GM18870 (cell line): Measurements from ENCODE around the gene MRC2.

ENCODE experiments used
- ATAC-seq: cut with Tn5 transposase; IDR thresholded peaks from one replicate; pipeline ENCODE4 v1.9.1; 2021; ENCODE audit warnings: moderate library complexity; ENCODE audit not compliant: unreplicated experiment

MRC2 gene

DNA sequence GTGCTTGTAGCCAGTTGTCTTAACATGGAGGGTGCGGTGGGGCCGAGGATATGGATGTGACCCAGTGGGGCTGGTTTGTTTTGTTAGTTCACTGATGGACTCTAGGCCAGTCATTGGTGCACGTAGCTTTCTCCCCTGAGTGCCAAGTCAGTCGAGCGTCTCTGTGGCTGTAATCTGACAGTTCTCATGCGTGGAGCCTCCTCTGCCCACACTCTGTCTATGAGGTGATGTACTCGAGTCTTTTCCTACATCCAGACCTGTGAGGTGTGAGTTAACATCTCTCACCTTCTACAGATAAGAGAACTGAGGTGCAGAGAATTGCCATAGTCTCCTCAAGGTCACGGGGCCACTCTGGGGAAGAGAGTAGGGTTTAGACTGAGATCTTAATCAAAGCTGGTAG lies 90.4 kb downstream of the MRC2 start:
- no peak for ATAC-seq

DNA sequence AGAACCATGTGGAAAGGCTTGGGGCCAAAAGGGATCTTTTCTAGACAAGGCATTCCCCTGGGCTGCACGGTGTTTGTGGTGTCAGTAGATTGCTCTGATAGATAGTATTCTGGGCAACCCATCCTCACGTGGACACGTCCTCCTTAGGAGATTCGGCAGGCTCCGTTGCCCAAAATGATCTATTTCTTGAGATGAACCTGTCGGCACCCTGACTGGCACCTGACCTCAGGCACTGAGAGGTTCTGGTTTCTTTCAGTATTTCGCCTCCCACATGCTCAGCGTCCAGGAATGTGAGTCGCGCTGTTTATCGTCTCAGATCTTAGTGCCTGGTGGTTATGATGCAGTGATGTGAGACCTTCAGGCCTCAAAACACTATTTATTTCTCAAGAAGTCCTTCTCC lies 91.0 kb downstream of the MRC2 start:
- ATAC-seq: no peak

DNA sequence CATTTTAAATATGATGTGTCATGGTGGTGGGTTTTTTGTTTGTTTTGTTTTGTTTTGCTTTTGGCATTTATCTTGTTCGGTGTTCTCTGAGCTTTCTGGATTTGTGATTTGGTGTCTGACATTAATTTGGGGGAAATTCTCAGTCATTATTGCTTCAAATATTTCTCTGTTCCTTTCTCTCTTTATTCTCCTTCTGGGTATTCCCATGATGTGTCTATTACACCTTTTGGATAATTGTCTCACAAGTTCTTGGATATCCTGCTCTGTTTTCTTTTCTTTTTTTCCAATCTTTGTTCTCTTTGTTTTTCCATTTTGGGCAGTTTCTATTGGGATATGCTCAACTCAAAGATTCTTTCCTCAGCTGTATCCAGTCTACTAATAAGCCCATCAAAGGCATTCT lies 92.1 kb downstream of the MRC2 start:
- ATAC-seq: no peak

DNA sequence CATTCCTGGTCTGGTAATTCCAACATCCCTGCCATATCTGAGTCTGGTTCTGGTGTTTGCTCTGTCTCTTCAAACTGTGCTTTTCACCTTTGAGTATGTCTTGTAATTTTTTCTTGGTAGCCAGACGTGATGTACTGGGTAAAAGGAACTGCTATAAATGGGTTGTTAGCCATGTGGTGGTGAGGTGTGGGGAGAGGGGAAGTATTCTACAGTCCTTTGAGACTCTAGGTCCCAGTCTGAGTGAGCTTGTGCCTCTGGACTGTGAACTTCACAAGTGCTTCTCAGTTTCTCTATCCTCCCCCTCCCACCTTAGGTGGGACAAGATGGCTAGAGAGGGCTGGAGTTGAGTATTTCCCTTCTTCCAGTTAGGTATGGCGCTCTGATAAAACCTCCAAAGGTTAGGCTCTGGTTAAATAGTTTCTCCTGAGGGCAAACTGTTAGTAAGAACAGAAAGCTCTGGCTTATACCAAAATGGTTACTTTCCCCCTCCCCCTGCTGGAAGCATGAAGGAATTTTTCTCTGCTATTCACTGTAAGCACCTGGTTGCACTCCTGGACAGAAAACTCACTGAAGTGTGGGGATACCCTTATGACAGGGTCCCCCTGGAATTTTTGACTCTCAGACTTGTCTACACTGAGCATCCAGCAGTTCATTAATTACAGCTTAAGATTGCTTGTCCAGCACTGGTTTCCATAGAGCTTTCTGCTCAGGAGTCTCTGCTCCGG lies 92.8 kb downstream of the MRC2 start:
- no peak for ATAC-seq

DNA sequence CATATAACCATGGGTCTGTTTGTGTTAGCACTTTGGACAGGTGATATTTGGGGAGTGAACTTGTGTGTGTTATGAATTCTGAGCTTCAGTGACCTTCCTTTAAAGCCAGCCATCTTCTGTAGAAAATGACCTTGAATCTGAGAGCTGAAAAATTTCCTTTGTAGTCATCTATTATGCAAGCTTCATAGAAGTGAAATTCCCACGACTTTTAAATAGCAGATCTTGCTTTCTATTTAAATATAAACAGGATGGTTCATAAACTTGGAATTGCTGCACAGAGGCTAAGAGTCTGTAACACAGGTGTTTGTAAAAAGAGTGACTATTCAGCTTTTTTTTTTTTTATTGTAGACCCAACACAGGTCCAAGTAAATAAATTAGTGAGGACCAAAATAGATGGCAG lies 95.2 kb downstream of the MRC2 start:
- no peak for ATAC-seq

DNA sequence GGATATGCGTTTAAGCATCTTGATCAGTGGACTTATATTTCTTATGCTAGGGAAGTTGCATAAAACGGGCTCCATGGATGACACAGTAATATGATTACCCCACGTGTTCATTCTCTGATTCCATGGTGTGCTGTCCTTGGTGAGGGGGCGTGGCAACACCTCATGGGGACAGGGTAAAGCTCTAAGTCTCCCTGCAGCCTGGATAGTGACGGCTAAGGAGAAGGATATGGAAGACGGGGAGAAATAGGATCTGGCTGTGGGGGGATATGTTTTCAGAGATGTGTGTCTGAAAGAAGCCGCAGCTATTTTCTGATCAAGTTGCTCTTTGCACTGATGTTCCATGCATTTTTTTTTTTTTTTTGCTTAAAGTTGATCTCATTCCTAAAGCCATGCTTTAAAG lies 96.4 kb downstream of the MRC2 start:
- no peak for ATAC-seq

DNA sequence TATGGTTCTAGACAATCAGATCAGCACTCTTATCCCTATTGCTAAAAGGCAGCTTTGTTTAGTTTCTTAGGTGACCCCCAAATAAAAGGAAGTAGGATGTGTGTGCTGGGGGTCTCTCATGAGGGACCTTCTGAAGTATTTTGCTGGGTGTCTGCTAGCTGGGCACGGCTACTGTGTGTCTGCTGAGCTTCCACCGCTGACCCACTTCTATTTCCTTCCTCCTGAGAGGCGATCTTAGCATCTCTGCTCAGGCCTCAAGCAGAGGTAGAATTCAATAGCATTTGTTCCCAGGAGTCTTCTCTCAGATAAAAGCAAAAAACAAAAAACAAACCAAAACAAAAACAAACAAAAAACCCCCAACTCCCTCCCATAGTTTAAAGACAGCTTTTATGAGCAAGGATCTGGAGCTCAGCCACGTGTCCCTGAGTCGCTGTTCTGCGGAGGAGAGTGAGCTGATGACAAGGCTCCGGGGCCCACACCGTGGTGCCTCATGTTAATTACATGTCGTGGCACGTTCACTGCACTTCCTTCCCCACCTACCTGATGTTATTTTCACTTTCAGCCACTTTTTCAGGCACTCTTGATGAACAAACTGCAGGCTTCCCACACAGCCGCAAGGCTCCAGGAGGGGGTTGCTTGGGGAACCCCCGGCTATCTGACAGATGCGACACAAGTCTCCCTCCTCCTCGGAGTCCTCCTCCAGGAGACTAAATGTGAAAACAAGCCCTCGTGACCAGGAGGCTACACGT lies 97.1 kb downstream of the MRC2 start:
- peak; percentile 95 for ATAC-seq

DNA sequence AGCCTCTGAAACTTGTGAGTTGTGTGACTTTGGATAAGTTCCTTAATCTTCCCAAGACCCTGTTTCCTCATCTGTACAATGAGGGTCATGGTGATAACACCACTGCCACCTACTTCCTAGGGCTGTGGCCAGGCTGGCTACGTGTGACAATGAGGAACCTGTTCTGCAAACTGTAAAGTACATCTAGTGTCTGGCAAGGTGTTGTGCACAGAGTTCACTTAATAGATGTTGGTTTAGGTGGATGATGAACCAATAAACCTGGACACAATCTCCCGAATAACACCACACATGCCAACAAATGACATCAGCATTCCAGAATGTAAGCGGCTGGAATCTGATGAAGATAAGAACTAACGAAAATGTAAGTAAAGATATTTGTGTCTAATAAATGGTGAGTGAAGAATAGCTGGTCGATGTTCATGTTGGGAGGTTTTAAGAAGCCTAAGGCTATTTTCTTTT lies 98.3 kb downstream of the MRC2 start:
- ATAC-seq: no peak

DNA sequence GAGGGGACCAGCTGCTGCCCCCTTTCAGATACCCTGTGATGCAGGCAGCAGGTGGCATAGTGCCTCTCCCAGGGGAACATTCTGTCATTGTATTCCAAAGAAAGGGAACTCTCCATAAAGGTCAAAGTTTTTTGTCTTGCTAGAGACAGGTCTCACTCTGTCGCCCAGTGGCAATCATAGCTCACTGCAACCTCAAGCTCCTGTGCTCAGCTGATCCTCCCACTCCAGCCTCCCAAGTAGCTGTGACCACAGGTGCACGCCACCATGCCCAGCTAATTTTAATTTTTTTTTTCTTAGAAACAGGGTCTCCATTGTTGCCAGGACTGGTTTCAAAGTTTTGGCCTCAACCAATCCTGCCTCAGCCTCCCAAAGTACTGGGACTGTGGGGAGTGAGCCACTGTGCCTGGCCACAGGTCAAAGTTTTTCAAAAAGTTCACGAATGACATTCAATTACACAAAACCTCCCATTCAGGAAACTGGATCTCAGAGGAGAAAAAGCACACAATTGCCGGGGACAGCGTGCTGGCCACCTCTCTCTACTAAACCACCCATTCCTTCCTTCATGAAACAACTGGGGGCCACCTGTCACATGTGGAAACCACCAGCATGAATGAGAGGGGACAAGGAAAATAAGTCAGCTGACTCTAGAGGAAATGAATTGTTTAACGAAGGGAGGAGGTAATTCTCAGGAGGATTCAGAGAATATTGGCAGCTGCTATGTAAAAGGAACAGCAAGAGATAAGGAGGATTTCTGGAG lies 100.6 kb downstream of the MRC2 start:
- no peak for ATAC-seq

DNA sequence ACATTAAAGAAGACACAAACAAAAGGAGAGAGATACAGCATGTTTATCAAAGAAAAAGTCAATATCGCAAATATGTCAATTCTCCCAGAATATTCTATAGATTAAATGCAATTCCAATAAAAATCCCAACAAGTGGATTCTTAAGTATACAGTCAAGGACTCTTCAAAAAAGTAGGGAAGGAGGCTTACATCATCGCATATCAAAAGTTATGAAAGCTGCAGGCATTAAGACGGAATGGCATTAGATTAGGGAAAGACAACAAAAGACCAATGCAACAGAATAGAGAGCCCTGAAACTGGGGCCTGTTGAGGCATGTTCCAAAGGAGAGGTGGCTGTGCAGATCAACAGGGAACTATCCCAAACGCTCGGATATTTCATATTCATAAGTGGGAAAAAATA lies 104.7 kb downstream of the MRC2 start:
- no peak for ATAC-seq

DNA sequence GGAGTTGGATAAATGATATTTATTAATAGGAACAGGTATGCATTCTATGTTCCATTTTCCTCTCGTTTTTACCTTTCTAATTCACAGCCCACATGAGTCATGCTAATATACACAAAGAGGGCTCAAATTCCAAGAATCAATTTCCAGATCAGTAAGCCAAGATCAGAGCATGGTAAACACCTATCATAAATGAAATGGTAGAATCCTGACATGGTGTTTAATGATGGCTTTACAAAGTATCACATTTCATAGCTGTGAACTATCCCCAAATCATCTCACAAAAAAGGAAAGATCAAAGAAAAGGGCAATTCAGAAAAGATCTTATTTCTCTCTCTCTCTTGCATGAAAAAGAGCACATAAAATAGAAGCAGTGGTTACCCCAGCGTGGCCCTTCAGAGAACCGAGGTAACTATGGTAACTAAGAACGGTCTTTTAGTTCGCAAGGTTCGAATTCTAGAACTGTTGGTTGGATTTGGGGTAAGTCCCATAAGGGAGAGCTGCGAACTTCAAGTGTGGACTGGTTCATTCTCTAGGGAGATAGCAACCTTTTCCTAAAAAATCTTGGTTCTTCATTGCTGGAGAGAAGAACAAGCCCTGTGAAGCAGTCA lies 107.7 kb downstream of the MRC2 start:
- no peak for ATAC-seq

DNA sequence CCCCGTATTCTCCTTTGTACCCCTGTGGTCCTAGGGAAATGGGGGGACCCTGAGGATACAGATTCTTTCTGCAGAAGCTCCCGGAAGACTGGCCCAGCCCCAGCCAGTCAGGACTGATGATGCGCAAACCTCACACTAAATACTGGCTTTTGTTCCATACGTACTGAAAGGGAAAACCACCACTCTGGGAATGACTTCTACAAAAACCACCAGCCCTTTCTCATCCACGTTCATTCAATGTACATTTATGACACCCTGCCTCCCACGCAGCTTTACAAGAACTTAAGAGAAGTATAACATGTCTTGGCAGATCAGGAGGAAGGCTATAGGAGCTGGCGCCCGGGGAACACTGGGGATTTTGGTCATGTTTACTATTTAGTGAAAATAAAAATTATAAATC lies 110.0 kb downstream of the MRC2 start:
- no peak for ATAC-seq

DNA sequence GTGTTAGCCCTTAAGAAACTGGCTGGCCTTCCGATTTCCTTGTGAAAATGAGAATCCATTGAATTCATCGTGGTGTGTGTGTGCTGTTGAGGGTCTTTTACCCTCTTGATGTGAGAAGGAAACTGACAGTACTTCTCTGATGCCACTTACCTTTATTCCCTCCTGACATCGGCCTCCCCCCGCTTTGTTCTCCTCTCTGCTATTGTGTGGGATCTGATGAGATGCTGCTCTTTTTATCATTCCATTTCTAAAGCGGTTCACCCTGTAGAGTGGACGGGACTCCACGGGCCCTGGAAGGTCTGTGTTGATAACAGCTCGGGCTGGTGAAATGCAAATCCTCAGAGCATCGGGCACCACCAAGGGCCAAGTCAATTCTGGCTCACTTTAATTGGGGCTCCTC lies 110.8 kb downstream of the MRC2 start:
- no peak for ATAC-seq

DNA sequence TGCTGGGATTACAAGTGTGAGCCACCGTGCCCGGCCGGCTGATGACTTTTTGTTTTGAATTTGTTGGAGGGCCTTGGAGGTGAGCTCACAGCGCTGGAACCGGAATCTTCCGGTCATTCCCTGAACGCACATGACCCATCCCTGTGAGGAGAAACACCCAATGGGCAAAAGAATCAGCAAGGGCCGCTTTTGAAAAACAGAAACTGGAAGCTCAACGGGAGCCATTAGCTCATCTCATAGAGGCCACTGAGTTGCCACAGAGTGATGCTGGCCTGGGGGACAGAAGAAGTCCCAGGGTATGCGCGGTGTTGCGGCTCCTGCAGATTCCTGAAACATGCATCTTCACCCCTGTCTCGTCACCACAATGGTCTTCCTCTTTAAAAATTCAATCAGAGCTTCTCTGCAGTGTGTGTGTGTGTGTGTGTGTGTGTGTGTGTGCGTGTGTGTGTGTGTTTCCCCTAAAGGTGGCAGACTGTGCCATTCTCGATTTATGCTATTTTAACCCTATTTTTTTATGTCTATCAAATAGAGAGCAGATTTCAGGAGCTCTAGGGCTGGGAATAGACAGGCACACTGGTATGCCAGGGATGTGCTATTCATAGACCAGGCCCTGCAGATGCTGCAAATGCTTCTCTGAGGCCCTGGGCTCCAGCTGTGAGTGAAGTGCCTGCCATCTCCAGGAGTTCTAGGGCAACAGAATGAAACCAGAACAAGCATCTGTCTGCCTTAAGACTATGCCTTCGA lies 112.3 kb downstream of the MRC2 start:
- ATAC-seq: no peak

DNA sequence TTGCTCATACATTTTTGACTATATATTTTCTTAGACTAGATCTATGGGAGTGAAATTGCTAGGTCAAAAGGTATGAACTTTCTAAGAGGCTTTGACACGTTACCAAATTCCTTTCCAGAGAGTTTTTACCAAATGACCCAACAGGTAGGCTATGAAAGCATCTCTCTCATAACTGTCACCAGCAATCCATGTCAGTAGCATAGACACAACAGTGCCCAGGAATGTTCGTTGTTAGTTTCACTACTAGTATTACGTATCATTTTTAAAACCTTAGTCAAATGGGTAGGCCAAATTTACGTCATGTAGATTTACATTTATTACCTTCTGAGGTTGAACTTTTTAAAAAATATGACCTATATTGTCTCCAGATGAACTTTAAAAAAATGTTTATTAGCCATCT lies 113.8 kb downstream of the MRC2 start:
- ATAC-seq: peak; percentile 62
